ENCODE measurements around the gene TYROBP.
"Not testable (repeated sequence)": the region's sequence is repeated elsewhere in the genome, so short reads cannot be mapped to it uniquely, and the experiment has no call there.

Gene TYROBP

DNA sequence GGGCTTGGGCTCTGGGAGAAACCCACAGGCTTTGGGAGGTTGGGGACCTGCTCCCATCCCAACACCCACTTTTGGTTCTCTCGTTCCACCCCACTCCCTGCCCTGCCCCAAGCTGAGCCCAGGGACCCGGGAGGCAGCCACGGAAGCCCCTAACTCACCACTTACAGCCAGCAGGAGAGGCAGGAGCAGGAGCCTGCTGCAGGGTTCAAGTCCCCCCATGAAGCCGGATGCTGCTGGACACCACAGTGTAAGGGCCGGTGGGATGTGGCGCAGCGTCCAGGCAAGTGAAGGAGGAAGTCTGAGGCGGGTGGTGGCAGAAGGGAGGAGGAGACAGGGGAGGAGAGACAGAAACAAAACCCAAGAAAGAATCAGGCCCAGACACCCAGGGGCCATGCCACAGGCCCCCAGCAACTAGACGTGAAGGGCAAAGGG is at the start of gene TYROBP:
TYROBP (minus strand) TSS at position 286 of the 432 bp plus-strand sequence; CDS start at position 219, 67 bp downstream.
- no peak for DNase-seq

DNA sequence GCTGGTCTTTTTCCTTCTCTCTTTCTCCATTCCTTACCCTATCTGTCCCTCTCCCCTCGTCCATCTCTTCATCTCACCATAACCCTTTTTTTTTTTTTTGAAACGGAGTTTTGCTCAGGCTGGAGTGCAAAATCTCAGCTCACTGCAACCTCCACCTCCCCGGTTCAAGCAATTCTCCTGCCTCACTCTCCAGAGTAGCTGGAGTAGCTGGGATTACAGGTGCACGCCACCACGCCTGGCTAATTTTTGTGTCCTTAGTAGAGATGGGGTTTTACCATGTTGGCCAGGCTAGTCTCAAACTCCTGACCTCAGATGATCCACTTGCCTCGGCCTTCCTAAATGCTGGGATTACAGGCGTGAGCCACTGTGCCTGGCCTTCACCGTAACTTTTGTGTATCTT is 49.3 kb upstream of the TYROBP start:
- DNase-seq, result not testable (repeated sequence)

DNA sequence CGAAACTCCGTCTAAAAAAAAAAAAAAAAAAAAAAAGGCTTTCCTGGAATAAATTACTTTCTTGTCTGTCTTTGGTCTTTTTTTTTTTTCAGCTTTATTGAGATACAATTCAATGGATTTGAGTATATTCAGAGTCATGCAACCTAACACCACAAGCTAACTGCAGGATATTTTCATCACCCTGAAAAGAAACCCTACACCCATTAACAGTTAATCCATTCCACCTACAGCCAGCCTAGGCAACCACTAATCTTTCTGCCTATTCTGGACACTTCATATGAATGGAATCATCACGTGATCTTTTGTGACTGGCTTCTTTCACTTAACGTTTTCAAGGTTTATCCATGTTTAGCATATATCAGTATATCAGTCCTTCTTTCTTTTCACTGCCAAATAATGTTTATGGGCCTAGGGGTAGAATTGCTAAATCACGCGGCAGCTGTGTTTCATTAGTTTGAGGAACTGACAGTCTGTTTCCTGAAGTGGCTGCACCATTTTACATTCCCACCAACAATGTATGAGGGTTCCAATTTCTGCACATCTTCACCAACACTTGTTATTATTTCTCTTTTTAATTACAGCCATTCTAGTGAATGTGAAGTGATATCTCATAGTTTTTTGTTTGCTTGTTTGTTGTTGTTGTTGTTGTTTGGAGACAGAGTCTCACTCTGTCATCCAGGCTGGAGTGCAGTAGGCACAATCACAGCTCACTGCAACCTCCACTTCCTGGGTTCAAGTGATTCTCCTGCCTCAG is 48.0 kb upstream of the TYROBP start:
- DNase-seq, result no peak

DNA sequence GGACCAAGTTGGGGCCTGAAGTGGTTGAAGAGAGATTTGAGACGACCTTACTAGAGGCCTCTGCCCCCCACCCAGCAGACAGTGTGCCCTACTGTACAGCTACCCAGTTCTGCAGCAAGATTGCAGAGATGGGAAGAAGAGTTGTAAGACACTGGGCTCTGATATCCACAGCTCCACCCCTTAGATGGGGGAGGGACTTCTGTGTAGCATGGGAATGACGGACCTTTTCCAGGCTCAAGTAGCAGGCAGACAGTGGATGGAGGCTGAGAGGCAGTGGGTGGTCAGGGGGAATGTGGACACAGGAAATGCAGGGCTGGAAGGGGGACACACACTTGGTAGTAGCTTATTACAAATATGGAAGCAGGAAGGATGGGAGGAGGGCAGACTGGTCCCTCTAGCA is 41.0 kb upstream of the TYROBP start:
- DNase-seq, result no peak

DNA sequence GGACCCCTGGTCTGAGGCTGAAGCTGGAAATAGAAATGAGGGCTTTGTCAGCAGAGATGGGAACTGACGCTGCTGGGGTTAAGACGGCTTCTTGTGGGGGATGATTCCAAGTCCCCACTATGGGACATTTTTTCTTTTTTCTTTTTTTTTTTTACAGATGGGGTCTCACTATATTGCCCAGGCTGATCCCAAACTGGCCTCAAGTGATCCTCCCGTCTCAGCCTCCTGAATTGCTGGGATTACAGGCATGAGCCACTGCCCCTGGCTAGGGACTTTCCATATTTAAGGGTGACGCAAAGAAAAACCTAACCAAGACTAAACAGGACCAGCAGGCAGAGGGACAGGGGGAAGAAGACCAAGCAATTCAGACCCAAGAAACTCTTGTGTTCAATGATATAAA is 38.1 kb upstream of the TYROBP start:
- DNase-seq, result no peak

DNA sequence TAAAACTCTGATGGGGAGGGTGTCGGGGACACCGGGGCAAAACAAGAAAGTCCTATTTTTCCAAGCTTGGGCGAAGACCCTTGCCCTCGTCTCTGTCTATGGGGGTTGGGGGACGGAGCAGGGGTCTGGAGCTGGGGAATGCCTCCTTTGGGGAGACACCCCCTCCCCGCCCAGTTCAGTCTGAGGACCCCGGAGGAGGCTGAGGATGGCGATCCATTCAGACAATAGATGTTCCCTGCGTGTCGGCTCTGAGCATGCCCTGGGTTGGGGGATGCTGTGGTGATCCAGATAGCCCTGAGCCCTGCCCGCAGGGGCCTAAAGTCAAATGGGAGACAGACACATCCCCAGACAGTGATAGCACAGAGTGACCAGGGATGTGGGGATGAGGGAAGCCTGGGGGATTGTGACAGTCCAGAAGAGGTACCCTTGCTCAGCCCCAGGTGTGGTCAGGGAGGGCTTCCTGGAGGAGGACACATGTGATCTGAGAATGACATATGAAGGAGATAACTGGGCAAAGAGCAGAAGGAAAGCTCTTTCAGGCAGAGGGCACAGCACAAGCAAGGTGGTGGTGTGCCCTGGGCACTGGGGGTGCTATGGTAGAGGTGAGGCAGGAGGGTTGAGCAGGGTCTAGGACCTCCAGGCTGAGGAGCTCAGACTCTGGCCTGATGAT is 37.2 kb upstream of the TYROBP start:
- DNase-seq, result no peak

DNA sequence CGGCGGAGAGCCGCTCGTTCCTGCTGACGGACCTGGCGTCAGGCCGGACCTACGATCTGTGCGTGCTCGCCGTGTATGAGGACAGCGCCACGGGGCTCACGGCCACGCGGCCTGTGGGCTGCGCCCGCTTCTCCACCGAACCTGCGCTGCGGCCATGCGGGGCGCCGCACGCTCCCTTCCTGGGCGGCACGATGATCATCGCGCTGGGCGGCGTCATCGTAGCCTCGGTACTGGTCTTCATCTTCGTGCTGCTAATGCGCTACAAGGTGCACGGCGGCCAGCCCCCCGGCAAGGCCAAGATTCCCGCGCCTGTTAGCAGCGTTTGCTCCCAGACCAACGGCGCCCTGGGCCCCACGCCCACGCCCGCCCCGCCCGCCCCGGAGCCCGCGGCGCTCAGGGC is 36.5 kb upstream of the TYROBP start:
- DNase-seq, result no peak

DNA sequence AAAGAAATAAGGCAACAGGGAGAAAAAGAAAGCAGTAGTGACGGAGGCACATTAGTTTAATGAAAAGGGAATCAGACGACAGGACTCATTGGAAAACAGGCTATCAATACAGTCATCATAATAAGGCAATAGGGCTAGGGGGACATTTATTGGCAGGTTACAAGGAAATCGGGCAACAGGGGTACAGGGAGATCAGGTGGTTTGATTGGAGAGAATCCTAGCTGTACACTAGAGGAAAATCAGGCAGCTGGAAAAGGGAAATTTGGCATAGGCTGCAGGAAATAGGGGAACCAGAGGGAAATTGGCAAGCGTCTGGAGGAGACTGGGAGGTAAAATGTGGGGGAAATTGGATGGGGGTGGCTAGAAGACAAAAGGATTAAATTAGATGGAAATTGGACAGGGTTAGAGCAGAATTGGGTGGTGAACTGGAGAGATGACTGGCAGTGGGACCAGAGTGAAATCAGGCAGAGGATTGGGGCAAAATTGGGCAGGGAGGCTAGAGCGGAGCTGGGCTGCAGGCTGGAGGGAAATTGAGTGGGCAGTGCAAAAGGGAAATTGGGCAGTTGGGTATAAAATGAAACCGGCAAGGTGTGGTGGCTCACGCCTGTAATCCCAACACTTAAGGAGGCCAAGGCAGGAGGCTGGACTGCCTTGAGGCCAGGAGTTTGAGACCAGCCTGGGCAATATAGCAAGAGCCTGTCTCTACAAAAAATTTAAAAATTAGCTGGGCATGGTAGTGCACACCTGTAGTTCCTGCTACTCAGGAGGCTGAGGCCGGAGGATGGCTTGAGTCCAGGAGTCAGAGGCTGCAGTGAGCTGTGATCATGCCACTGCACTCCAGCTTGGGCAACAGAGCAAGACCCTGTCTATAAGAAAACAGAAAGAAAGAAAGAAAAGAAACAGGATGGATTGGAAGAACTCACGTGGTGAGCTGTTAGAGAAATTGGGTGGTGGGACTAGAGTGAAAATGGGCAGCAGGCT is 35.5 kb upstream of the TYROBP start:
- no peak for DNase-seq

DNA sequence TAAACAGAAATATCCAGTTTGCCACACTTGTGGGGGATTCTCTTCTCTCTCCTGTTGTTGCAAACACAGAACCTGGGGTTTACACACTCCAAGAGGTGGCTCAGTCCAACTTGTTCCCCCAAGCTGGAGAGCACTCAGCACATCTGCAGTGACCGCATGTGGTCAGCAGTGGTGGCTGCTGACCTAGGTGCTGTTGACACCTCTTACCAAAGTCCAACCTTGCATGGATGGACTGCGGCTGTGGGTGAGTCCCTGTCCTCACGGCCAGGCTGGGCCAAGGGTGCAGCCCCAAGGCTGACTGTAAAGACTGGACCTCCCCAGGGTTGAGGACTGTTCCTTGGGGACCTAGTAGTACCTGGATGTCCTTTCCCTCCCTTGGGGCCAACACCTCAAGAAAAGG is 34.1 kb upstream of the TYROBP start:
- DNase-seq, result no peak

DNA sequence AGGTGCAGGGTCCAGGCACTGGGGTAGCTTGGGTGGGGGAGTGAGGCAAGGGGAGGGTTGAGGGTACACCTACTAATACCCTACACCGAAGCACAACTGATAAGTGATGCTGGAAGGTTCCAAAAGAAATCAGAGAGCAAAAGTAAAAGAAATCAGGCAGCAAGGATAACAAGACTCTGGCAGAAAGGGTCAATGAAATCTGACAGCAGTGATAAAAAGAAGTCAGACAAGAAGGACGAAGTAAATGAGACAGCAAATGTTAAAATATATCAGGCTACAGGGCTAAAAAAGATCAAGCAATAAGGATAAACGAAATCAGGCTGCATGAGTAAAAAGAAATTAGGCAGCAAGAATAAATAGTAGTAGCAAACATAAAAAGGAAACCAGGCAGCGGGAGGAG is 32.7 kb upstream of the TYROBP start:
- no peak for DNase-seq

DNA sequence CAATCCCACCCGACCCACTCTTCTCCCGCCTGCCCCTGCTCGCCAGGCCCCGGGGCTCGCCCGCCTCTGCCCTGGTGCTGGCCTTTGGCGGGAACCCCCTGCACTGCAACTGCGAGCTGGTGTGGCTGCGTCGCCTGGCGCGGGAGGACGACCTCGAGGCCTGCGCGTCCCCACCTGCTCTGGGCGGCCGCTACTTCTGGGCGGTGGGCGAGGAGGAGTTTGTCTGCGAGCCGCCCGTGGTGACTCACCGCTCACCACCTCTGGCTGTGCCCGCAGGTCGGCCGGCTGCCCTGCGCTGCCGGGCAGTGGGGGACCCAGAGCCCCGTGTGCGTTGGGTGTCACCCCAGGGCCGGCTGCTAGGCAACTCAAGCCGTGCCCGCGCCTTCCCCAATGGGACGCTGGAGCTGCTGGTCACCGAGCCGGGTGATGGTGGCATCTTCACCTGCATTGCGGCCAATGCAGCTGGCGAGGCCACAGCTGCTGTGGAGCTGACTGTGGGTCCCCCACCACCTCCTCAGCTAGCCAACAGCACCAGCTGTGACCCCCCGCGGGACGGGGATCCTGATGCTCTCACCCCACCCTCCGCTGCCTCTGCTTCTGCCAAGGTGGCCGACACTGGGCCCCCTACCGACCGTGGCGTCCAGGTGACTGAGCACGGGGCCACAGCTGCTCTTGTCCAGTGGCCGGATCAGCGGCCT is 32.1 kb upstream of the TYROBP start:
- DNase-seq, result no peak

DNA sequence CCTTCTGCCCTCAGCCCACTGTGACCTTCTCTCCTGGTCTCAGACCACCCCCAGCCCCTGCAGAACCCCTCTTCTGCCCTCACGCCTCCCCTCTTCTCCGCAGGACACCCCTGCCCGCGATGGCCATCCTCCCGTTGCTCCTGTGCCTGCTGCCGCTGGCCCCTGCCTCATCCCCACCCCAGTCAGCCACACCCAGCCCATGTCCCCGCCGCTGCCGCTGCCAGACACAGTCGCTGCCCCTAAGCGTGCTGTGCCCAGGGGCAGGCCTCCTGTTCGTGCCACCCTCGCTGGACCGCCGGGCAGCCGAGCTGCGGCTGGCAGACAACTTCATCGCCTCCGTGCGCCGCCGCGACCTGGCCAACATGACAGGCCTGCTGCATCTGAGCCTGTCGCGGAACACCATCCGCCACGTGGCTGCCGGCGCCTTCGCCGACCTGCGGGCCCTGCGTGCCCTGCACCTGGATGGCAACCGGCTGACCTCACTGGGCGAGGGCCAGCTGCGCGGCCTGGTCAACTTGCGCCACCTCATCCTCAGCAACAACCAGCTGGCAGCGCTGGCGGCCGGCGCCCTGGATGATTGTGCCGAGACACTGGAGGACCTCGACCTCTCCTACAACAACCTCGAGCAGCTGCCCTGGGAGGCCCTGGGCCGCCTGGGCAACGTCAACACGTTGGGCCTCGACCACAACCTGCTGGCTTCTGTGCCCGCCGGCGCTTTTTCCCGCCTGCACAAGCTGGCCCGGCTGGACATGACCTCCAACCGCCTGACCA is 31.4 kb upstream of the TYROBP start:
- DNase-seq, result no peak

DNA sequence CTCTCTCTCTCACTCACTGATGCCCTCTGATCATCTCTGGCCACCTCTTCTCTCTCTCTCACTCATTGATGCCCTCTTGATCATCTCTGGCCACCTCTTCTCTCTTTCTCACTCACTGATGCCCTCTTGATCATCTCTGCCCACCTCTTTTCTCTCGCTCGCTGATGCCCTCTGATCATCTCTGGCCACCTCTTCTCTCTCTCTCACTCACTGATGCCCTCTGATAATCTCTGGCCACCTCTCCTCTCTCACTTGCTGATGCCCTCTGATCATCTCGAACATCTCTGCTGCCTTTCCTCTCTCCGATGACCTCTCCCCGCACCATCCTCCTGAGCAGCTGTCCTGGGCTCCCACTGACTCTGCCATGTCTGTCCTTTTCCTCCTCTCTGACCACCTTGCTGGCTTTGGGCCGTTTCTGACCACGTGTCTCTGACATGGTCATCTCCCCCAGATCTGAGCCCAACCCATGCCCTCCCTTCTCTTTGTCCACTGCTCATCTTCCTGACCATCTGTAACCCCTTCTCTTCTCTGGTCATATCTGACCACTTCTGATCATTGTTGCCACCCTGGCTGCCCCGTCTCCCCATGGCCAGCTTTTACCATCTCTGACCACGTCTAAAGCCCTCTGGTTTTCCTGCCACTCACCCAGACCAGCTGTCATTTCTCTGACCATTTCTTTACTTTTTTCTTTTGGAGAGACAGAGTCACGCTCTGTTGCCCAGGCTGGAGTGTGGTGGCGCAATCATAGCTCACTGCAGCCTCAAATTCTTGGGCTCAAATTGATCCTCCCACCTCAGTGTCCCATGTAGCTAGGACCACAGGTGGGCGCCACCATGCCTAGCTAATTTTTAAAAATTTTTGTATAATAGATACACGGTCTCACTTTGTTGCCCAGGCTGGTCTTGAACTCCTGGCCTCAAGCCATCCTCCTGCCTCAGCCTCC is 30.5 kb upstream of the TYROBP start:
- no peak for DNase-seq

DNA sequence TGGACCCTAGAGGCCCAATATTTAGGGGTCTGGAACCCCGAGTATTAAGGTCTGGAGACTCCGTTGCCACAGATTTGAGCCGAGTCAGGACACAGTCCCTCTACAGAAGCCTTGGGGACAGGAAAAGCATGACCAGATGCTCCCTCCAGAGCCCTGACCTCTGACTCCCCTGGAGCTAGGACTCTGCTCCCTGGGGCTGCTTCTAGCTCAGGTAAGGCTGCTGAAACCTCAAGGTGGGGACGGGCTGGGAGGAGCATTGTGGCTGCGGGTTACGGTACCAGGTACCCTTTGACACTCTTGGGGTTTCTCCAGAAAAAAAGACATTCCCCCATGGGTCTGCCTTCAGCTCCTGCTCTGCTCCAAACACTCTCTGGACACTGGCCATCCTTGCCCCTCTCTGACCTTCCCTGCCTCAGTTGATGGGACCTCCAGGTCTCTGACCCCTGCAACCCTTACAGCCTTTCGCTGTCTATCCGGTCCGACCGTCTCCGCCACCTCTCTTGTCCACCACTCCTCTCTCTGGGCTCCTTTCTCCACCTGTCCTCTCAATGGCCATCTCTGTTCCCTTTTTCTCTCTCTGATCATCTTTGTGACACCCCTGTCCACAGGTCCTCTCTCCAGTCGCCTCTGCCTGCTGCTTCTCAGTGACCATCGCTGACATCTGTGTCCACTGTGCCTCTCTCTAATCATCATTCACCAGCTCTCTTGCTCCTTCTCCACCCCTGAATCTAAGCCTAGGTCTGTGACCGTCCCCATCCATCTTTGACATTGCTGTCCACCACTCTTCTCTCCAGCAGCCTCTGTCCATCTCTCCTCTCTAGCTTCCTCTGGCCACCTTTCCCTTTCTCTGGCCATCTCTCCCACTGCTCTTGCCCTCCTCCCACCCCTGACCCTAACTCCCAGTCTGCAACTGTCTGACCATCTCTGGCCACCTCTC is 29.5 kb upstream of the TYROBP start:
- no peak for DNase-seq

DNA sequence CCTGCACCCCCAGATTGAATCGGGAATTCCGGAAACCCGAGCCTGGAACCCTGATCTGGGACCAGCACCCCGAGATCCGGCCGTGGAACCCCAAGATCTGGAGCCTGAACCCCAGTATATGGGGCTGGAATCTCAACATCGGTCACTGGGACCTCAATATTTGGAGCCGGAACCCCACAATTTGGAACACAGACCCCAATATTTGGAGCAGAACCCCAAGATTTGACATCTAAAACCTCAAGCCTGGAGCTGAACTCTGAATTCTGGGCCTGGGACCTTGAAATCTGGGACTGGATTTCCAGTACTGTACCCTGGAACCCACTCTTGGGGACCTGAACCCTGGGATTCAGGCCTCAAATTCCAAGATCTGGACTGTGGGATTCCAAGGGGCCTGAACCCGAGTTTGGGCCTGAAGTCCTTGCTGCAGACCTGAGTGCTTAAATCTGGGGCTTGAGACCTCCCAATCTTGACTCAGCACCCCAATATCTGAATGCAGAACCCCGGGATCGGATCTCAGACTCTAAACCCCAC is 28.7 kb upstream of the TYROBP start:
- DNase-seq, result no peak

DNA sequence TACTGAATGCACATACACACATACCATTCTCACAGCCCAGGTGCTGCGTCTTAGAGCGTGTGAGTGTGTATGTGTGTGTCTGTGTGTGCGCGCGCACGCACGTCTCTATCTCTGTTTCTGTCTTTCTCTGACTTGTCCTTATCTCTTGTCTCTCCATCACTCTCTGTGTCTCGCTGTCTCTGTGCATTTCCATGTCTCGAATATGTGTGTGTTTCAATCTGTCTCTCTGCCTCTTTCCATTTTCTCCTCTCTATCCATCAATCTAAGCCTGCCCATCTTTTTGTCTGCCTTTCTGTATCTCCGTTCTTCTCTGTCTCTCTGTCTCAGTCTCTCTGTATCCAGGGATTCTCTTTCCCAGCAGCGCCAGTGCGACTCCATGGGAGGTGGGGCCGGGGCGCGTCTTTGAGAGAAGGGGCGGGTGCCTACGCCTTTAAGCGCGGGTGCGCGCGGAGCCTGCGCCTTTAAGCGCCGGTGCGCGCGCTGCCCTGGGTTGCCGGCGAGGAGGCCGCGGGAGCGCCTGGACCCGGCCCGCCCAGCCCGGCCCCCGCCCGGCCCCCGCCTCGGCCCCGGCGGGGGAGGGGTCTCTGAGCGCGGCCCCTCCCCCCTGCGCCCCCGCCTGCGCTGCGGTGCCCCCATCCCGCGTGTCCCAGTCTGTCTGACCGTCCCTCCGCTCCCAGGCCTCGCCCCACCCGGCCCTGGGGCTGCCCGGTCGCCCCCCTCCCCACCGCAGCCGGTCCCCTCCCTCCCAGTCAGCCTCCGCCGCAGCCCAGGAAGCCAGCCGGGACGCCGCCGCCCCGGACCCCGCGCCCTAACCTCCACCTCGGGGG is 28.0 kb upstream of the TYROBP start, which contains the start of gene LRFN3:
LRFN3 (plus strand) TSS at position 464 of the 827 bp plus-strand sequence. CDS start 3,052 bp downstream, outside the sequence.
- peak; percentile 42 for DNase-seq

DNA sequence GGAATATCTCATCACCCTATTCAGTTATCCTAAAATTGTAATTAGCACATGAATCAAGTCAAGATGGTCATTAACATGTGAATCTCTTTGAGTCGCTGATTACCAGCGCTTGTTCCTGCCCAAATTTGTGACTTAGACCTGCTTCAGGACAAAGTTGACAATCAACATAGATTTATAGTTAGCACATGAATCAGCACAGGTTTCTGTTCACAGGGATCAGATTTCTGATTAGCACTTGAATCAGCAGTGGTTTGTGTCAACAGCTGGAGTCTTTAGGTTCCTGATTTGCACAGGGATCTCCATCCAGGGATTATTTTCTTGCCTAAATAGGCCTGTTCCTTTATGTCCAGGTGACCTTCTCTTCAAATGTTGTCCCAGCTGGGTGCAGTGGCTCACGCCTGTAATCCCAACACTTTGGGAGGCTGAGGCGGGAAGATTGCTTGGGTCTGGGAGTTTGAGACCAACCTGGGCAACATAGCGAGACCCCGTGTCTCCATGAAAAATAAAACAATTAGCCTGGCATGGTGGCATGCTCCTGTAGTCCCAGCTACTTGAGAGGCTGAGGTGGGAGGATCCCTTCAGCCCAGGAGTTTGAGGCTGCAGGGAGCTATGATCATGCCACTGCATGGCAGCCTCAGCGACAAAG is 24.3 kb upstream of the TYROBP start:
- no peak for DNase-seq

DNA sequence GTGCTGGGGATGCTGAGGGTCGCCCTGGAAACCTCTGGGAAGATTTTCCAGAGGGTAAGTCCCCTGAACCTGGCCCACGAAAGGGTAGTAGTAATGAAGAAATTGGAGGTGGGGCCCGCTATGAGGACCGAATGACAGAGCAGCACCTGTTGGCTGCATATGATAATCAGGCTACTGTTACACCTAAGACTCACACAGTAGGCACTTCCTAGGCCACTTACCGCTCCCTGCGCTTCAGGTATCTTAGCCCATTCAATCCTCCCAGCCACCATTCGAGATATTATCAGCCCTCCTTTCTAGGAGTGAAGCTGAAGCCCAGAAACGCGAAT is 23.7 kb upstream of the TYROBP start:
- DNase-seq, result no peak

Measured in activated T-cell treated with anti-CD3 and anti-CD28 coated beads for 4 hours (primary cell).